Globus pallidus (tissue), 1 donor: Measurements from ENCODE around the gene POMZP3.
A peak's percentile ranks its signal among the peaks of the same experiment; 100 is the strongest.
"Not testable (repeated sequence)": the region's sequence is repeated elsewhere in the genome, so short reads cannot be mapped to it uniquely, and the experiment has no call there.

Source experiments
- DNase-seq: peaks from one replicate; pipeline ENCODE4 v3.0.0-alpha.2; 2015; ENCODE audit warnings: low spot score

The POMZP3 gene

GRCh38 chr7:76626989-76627642, at the start of gene POMZP3:
POMZP3 (minus strand) TSS chr7:76627279; CDS start chr7:76626064, 1,215 bp downstream.
- peak; percentile 14 for DNase-seq

GRCh38 chr7:76675783-76676182, 48.7 kb upstream of the POMZP3 start:
- DNase-seq = not testable (repeated sequence)

- not testable (repeated sequence) for DNase-seq
Measured at GRCh38 chr7:76673346-76673745, 46.3 kb upstream of the POMZP3 start.

GRCh38 chr7:76659212-76659611, 32.1 kb upstream of the POMZP3 start:
- not testable (repeated sequence) for DNase-seq

GRCh38 chr7:76656425-76656824, 29.3 kb upstream of the POMZP3 start:
- not testable (repeated sequence) for DNase-seq

- DNase-seq = not testable (repeated sequence)
Measured at GRCh38 chr7:76642620-76643019, 15.5 kb upstream of the POMZP3 start.

- not testable (repeated sequence) for DNase-seq
Measured at GRCh38 chr7:76637061-76637691, 10.1 kb upstream of the POMZP3 start.

- peak; percentile 0 for DNase-seq
Measured at GRCh38 chr7:76626581-76626980, 498 bp downstream of the POMZP3 start.

GRCh38 chr7:76619439-76620190, 7.5 kb downstream of the POMZP3 start:
- not testable (repeated sequence) for DNase-seq

- DNase-seq = not testable (repeated sequence)
Measured at GRCh38 chr7:76613783-76614182, 13.3 kb downstream of the POMZP3 start.

- DNase-seq = not testable (repeated sequence)
Measured at GRCh38 chr7:76612232-76612631, 14.8 kb downstream of the POMZP3 start.

GRCh38 chr7:76609864-76610263, 17.2 kb downstream of the POMZP3 start:
- DNase-seq = not testable (repeated sequence)

GRCh38 chr7:76608469-76608868, 18.6 kb downstream of the POMZP3 start:
- not testable (repeated sequence) for DNase-seq

GRCh38 chr7:76606027-76606426, 21.1 kb downstream of the POMZP3 start:
- peak; percentile 58 for DNase-seq

- DNase-seq = not testable (repeated sequence)
Measured at GRCh38 chr7:76600650-76601049, 26.4 kb downstream of the POMZP3 start.

- DNase-seq = not testable (repeated sequence)
Measured at GRCh38 chr7:76600116-76600482, 27.0 kb downstream of the POMZP3 start.

GRCh38 chr7:76598590-76599264, 28.4 kb downstream of the POMZP3 start:
- DNase-seq = not testable (repeated sequence)

GRCh38 chr7:76597288-76597687, 29.8 kb downstream of the POMZP3 start:
- DNase-seq = not testable (repeated sequence)

- not testable (repeated sequence) for DNase-seq
Measured at GRCh38 chr7:76592694-76593093, 34.4 kb downstream of the POMZP3 start.

- not testable (repeated sequence) for DNase-seq
Measured at GRCh38 chr7:76591602-76592304, 35.3 kb downstream of the POMZP3 start.

- DNase-seq = not testable (repeated sequence)
Measured at GRCh38 chr7:76591033-76591432, 36.0 kb downstream of the POMZP3 start.
